GM23338 (cell line): ENCODE measurements around the gene SNRPD2. TPM values are rescaled to one million over a fixed set of nuclear protein-coding genes. Genes with fewer than 3 reads are reported as not detected.
A peak's percentile ranks its signal among the peaks of the same experiment; 100 is the strongest.
"Not testable (repeated sequence)": the region's sequence is repeated elsewhere in the genome, so short reads cannot be mapped to it uniquely, and the experiment has no call there.

Experiments used
- ATAC-seq: fragments of 200-7000 bp; cut with Tn5 transposase; 3 replicates; pipeline ENCODE4 v1.9.1; 2020
- DNase-seq: peaks from one replicate; pipeline ENCODE4 v3.0.0-alpha.2; 2015; ENCODE audit warnings: low spot score
- H2AFZ ChIP-seq: fragments of 200-600 bp; sonication (generic); 2 replicates; pipeline ENCODE4 v1.8.0; 2016; ENCODE audit warnings: antibody characterized with exemption, mild to moderate bottlenecking, moderate library complexity
- H3F3A ChIP-seq: fragments of 200-600 bp; sonication (generic); replicated peaks from 2 replicates; pipeline ENCODE4 v1.8.0; 2017; ENCODE audit warnings: antibody characterized with exemption, mixed run types, low read depth
- H3K27ac ChIP-seq: fragments of 200-600 bp; sonication (generic); 2 replicates; pipeline ENCODE4 v1.6.1; 2016; ENCODE audit warnings: low read depth
- H3K27me3 ChIP-seq: fragments of 200-600 bp; sonication (generic); 2 replicates; pipeline ENCODE4 v1.8.0; 2016; ENCODE audit warnings: mild to moderate bottlenecking, mixed run types, moderate library complexity; ENCODE audit not compliant: insufficient read depth
- H3K36me3 ChIP-seq: fragments of 200-600 bp; sonication (generic); 2 replicates; pipeline ENCODE4 v1.8.0; 2016; ENCODE audit warnings: mild to moderate bottlenecking; ENCODE audit not compliant: insufficient read depth
- H3K4me1 ChIP-seq: fragments of 200-600 bp; sonication (generic); 2 replicates; pipeline ENCODE4 v1.8.0; 2016; ENCODE audit warnings: mild to moderate bottlenecking, moderate library complexity; ENCODE audit not compliant: insufficient read depth
- H3K4me2 ChIP-seq: fragments of 200-600 bp; sonication (generic); 2 replicates; pipeline ENCODE4 v1.7.1; 2017; ENCODE audit warnings: mixed run types
- H3K4me3 ChIP-seq: fragments of 200-600 bp; sonication (generic); 2 replicates; pipeline ENCODE4 v1.6.1; 2016; ENCODE audit warnings: mixed run types
- H3K79me2 ChIP-seq: fragments of 200-600 bp; sonication (generic); replicated peaks from 2 replicates; pipeline ENCODE4 v1.8.0; 2017; ENCODE audit warnings: mild to moderate bottlenecking; ENCODE audit not compliant: insufficient read depth
- H3K9me2 ChIP-seq: fragments of 200-600 bp; sonication (generic); 2 replicates; pipeline ENCODE4 v1.8.0; 2017; ENCODE audit not compliant: insufficient read depth
- H4K20me1 ChIP-seq: fragments of 200-600 bp; sonication (generic); replicated peaks from 2 replicates; pipeline ENCODE4 v1.8.0; 2017; ENCODE audit warnings: mild to moderate bottlenecking; ENCODE audit not compliant: insufficient read depth
- H3K27ac Mint-ChIP-seq: 2 replicates; pipeline ENCODE4 v1.8.0; 2020; ENCODE audit warnings: inconsistent platforms, mild to moderate bottlenecking, moderate library complexity, mixed read lengths
- H3K27me3 Mint-ChIP-seq: 3 replicates; pipeline ENCODE4 v1.8.0; 2022; ENCODE audit warnings: low read depth, mild to moderate bottlenecking, moderate library complexity, mixed read lengths, inconsistent platforms; ENCODE audit not compliant: insufficient read depth, poor library complexity
- H3K36me3 Mint-ChIP-seq: 3 replicates; pipeline ENCODE4 v1.8.0; 2021; ENCODE audit warnings: low read depth, mild to moderate bottlenecking, inconsistent platforms, moderate library complexity, mixed read lengths
- H3K4me1 Mint-ChIP-seq: 3 replicates; pipeline ENCODE4 v1.8.0; 2020; ENCODE audit warnings: mild to moderate bottlenecking, inconsistent platforms, mixed read lengths
- H3K4me3 Mint-ChIP-seq: 3 replicates; pipeline ENCODE4 v1.8.0; 2021; ENCODE audit warnings: moderate library complexity, mild to moderate bottlenecking, inconsistent platforms, mixed read lengths
- H3K9me3 Mint-ChIP-seq: 3 replicates; pipeline ENCODE4 v1.8.0; 2020; ENCODE audit warnings: moderate library complexity, mild to moderate bottlenecking, inconsistent platforms, mixed read lengths
- NANOG ChIP-seq: IDR thresholded peaks from 2 replicates; pipeline ENCODE4 v1.6.1; 2016; ENCODE audit warnings: antibody characterized with exemption, borderline replicate concordance
- ZNF462 ChIP-seq: fragments of 250-450 bp; sonication (Bioruptor Pico); IDR thresholded peaks from 2 replicates; pipeline ENCODE4 v1.5.0; 2020; ENCODE audit warnings: mild to moderate bottlenecking, moderate library complexity
- polyA plus RNA-seq: library from polyadenylated mRNA; unstranded; fragments of >200 nt; fragmentation: Nextera tagmentation; extraction: Ambion mirVana; gene quantifications from 2 replicates; pipeline ENCODE4 v1.2.1, GENCODE V29; 2016
- total RNA-seq: library from RNA; depleted of rRNA; stranded (reverse); fragments of >200 nt; shearing (Covaris generic); gene quantifications from 2 replicates; pipeline ENCODE4 v1.2.3, GENCODE V29; 2014

Gene SNRPD2
- total and polyA plus RNA-seq, 2 experiments from 2014 or later = 169 to 1,375 TPM

- Mint-ChIP-seq H3K27me3 (peaks cover 1% of the 10 kb centered on the region), H3K27ac (peak overlapping the region; percentile 85), H3K4me1 (peaks cover 9% of the 10 kb centered on the region), H3K36me3 (no peaks in the 10 kb centered on the region), H3K9me3 (no peaks in the 10 kb centered on the region), H3K4me3 (peak overlapping the region; percentile 92)
- peak; percentile 3; the same call in 2 of the 3 replicates for ATAC-seq
- Histone ChIP-seq H3F3A (peaks cover 3% of the 10 kb centered on the region; the same call in 1 of the 2 replicates), H3K9me2 (no peaks in the 10 kb centered on the region), H3K4me3 (peak overlapping the region; percentile 87), H3K27me3 (no peaks in the 10 kb centered on the region), H4K20me1 (peaks cover 16% of the 10 kb centered on the region), H3K27ac (peak overlapping the region; percentile 34; the same call in 1 of the 2 replicates), H3K36me3 (no peaks in the 10 kb centered on the region), H3K4me2 (peak overlapping the region; percentile 85), H3K4me1 (peaks cover 8% of the 10 kb centered on the region), H2AFZ (no peak overlapping the region), H3K79me2 (peaks cover 56% of the 10 kb centered on the region)
- peak; percentile 33 for DNase-seq
- TF ChIP-seq ZNF462 (CRISPR knock-in tag) (no peak), NANOG (no peak)
Measured at GRCh38 chr19:45729800-45730290, 38.1 kb upstream of the SNRPD2 start.

DNA sequence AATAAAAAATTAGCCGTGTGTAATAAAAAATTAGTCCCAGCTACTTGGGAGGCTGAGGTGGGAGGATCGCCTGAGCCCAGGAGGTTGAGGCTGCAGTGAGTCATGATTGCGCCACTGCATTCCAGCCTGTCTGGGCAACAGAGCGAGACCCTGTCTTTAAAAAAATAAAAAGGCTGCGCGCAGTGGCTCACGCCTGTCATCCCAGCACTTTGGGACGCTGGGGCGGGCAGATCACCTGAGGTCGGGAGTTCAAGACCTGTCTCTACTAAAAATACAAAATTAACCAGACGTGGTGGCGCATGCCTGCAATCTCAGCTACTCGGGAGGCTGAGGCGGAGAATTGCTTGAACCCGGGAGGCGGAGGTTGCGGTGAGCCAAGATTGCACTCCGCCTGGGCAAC, 36.9 kb upstream of the SNRPD2 start:
- not testable (repeated sequence) for H3K9me3 Mint-ChIP-seq, H3K4me1 Mint-ChIP-seq, H3K4me3 Mint-ChIP-seq, H3K9me2 ChIP-seq, H3K4me1 ChIP-seq, H3K27me3 Mint-ChIP-seq, H3K27ac Mint-ChIP-seq, DNase-seq, H3K27ac ChIP-seq, H3K4me2 ChIP-seq, H2AFZ ChIP-seq, ATAC-seq, H3K27me3 ChIP-seq, H3F3A ChIP-seq, H3K4me3 ChIP-seq, H3K36me3 ChIP-seq, H3K36me3 Mint-ChIP-seq
- Histone ChIP-seq H3K79me2 (peaks cover 67% of the 10 kb centered on the region), H4K20me1 (peaks cover 16% of the 10 kb centered on the region)

DNA sequence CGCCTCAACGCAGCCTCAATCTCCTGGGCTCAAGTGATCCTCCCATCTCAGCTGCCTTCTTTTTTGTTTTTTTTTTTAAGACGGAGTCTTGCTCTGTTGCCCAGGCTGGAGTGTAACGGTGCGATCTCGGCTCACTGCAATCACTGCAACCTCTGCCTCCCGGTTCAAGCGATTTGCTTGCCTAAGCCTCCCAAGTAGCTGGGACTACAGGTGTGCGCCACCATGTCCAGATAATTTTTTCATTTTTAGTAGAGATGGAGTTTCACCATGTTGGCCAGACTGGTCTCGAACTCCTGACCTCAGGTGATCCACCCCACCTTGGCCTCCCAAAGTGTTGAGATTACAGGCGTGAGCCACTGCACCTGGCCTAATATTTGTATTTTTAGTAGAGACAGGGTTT, 28.3 kb upstream of the SNRPD2 start:
- H4K20me1 ChIP-seq, H3K27ac ChIP-seq, ATAC-seq, DNase-seq, H3K4me2 ChIP-seq, H3K9me3 Mint-ChIP-seq, H3K4me3 ChIP-seq, H3K9me2 ChIP-seq, H3K27ac Mint-ChIP-seq, H2AFZ ChIP-seq, H3K27me3 ChIP-seq, H3K4me3 Mint-ChIP-seq: not testable (repeated sequence)
- peaks cover 17% of the 10 kb centered on the region for H3K27me3 Mint-ChIP-seq
- Histone ChIP-seq H3K4me1 (peaks cover 18% of the 10 kb centered on the region), H3K79me2 (peaks cover 52% of the 10 kb centered on the region), H3F3A (peaks cover 10% of the 10 kb centered on the region), H3K36me3 (peaks cover 10% of the 10 kb centered on the region)
- peaks cover 22% of the 10 kb centered on the region for H3K4me1 Mint-ChIP-seq
- H3K36me3 Mint-ChIP-seq = peaks cover 30% of the 10 kb centered on the region
